ENCODE results near the gene CMC4.

- TF ChIP-seq CTCF (IDR thresholded peaks at IDR 0.05) = no peak
- TF ChIP-seq EZH2phosphoT487 (IDR thresholded peaks at IDR 0.05) = no peak
Observed at GRCh38 chrX:155053656-155054055, 17.3 kb downstream of the CMC4 start.
